Measurements from ENCODE around the gene DLG2. TPM values are rescaled to one million over a fixed set of nuclear protein-coding genes. Genes with fewer than 3 reads are reported as not detected.
"Not testable (repeated sequence)": the region's sequence is repeated elsewhere in the genome, so short reads cannot be mapped to it uniquely, and the experiment has no call there.

DLG2 gene
- 10 to 100 TPM in 2 of 5 donors, 1 to 10 TPM in 3; 5.1 to 13.2 (median 8.4) TPM for polyA plus RNA-seq (ENCODE audit: insufficient read depth in 1 of 5, insufficient read length in 5 of 5, low replicate concordance in 1 of 5)
- long read RNA-seq, donor 1, partial matches to known transcripts, result 104 of 132 reads
- long read RNA-seq, donor 1, other reads (novel, unspliced or antisense), result 28 of 132 reads
- long read RNA-seq, donor 2, partial matches to known transcripts, result 61 of 76 reads
- long read RNA-seq, donor 2, other reads (novel, unspliced or antisense), result 15 of 76 reads
- long read RNA-seq, donor 3, result 0 reads
- long read RNA-seq, donor 4, result 0 reads
- long read RNA-seq, donor 5, result 0 reads
- long read RNA-seq, donor 6, partial matches to known transcripts, result 80 of 141 reads
- long read RNA-seq, donor 6, other reads (novel, unspliced or antisense), result 61 of 141 reads
- long read RNA-seq, donor 7, result 0 reads
- long read RNA-seq, donor 8, result 0 reads

DNA sequence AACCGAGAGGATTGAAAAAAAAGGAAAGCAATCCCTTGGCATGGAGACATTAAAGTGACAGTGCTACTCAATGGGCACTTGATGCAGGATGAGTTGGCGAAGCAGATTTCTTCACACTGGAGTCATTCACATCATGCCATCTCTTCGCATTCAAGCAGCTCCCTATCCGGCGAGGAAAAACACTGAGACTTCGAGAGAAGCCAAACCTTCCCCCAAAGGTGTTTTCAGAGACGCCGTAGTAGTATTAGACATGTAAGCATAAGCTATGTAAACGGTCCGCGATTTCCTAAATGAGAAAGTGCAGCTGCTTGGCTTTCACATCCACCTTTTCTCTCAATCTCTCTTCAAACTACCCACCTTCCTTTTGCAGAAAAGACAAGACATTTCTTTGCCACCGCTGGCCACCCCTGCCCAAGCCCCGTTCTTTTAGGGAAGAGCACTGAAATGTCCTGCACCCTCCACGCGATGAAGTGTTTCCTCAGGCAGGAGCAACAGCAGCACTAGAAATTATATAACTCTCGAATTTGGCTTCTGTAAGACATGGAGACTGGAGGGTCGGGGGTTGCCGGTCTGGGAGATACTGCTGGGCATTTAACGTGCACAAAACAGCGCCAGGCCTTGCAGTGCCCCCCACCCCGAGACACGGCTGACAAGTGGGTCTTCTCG, at the start of gene DLG2:
TSS of gene DLG2 (minus strand) at position 13 of the 666 bp plus-strand sequence.
- DNase-seq, result peak in 1 of 2 donors; percentile 50

DNA sequence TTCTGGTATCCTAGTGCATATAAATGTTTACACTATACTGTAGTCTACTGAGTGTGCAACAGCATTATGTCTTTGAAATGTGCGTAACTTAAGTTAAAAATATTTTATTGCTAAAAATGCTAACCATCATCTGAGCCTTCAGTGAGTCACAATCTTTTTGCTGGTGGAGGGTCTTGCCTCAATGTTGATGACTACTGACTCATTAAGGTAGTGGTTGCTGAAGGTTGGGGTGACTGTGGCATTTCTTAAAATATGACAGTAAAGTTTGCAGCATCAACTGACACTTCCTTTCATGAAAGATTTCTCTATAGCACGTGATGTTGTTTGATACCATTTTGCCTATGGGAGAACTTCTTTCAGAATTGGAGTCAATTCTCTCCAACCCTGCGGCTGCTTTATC, 46.2 kb upstream of the DLG2 start:
- no peak for DNase-seq

DNA sequence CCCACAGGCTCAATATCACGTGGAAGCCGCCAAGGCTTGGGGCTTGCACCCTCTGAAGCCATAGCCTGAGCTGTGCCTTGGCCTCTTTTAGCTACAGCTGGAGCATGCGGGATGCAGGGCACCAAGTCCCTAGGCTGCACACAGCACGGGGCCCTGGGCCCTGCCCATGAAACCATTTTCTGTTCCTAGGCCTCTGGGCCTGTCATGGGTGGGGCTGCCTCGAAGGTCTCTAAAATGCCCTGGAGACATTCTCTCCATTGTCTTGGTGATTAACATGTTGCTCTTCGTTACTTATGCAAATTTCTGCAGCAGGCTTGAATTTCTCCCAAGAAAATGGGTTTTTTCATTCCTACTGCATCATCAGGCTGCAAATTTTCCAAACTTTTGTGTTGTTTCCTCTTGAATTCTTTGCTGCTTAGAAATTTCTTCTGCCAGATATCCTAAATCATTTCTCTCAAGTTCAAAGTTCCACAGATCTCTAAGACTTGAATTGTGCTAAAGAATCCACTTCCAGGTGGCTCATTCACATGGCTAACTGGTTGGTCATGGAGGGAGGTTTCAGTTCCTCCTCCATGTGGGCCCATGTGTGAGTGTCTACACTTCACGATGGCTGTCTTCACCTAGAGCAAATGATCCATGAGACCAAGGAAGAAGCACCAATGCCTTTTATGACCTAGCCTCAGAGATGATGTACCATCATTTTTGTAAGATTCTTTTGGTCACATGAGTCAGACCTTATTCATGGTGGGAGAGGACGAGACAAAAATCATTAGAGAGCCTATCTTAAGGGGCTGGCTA, 45.2 kb upstream of the DLG2 start:
- DNase-seq, result no peak

DNA sequence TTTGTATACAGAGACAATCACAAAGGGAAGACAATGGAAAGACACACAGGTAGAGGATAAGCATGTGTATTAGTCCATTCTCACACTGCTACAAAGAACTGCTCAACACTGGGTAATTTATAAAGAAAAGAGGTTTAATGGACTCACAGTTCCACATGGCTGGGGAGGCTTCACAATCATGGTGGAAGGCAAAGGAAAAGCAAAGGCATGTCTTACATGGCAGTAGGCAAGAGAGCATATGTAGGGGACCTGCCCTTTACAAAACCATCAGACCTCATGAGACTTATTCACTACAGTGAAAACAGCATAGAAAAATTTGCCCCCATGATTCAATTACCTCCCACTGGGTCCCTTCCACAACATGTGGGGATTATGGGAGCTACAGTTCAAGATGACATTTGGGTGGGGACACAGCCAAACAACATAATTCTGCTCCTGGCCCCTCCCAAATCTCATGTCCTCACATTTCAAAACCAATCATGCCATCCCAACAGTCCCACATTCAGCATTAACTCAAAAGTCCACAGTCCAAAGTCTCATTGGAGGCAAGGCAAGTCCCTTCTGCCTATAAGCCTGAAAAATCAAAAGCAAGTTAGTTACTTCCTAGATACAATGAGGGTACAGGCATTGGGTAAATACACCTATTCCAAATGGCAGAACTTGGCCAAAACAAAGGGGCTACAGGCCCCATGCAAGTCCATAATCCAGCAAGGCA, 44.0 kb upstream of the DLG2 start:
- DNase-seq, result not testable (repeated sequence)

GRCh38 chr11:85668157-85668556, 41.0 kb upstream of the DLG2 start:
- no peak for DNase-seq

DNA sequence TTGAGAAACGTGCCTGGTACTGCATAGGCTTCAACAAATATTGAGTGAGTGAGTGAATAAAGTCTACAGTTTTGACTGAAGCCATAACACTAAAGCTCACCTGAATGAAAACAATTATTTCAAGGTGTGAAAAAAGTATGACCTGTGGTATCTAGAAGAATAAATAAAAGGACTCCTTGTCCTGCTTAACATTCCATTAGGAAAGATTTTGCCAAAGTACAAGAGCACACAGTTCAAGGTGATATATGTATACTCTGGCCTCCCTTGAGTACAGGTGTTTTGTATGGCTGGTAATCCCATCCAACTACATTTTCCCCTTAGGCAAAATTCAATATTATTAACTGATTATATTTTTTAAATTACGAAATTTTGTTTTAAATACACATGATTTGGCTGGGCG, 39.5 kb upstream of the DLG2 start:
- DNase-seq, result no peak

GRCh38 chr11:85665733-85666132, 38.6 kb upstream of the DLG2 start:
- no peak for DNase-seq

DNA sequence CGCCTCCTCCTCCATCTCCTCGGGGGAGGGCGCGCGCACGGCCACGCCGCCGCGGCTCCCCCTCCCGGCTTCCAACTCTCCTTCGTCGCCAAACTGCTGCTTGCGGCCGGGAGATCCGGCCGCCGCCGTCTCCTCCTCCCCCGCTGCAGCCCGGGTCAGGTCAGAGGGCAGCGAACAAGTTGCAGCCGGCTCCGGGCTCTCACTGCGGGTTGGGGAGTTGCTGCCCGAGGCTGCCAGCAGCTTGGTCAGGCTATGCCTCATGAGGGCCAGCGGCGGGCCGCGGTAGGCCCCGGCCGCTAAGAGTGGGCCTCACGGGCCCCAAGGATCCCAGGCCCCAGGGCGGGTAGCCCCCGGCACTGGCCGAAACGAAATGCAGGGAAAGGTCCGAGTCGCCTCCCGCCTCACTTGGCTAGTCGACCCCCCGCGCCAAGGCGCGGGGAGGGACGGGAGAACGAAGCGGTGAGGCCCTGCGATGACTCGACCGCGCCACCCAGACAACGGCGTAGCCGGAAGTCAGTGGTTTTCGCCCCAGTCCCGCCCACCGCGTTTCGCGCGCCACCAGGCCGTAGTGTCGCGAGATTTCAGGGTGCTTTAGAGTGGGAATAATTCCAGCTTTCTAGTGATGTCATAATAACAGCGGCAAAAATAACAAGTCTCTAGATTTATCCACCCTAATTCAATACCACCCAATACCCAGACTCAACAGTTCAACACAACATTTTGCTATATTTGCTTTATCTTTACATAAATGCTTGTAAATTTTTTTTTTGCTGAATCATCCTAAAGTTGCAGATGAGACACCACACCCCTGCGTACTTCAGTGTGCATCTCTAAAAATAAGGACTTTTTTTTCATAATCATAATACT, 37.7 kb upstream of the DLG2 start, which contains the start of gene CREBZF:
TSS of gene CREBZF (minus strand) at position 515 of the 867 bp plus-strand sequence. CDS start at position 261, 254 bp downstream.
- DNase-seq, result peak; percentile 96

GRCh38 chr11:85663753-85664614, 36.8 kb upstream of the DLG2 start:
- DNase-seq, result peak; percentile 77 to 79

GRCh38 chr11:85663080-85663752, 36.1 kb upstream of the DLG2 start:
- no peak for DNase-seq

GRCh38 chr11:85661972-85662664, 35.0 kb upstream of the DLG2 start:
- DNase-seq, result no peak

GRCh38 chr11:85658180-85658579, 31.0 kb upstream of the DLG2 start:
- DNase-seq, result no peak

- DNase-seq, result no peak
These were observed 29.6 kb upstream of the DLG2 start for GRCh38 chr11:85656777-85657176.

DNA sequence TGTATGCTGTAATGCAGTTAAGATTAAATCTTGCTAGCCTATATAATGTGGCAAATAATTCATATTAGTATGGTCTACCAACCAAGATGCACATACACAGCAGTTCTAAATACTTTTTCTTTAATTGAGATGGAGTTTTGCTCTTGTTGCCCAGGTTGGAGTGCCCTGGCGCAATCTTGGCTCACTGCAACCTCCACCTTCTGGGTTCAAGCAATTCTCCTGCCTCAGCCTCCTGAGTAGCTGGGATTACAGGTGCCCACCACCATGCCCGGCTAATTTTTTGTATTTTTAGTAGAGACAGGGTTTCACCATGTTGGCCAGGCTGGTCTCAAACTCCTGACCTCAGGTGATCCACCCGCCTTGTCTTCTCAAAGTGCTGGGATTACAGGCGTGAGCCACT, 27.2 kb upstream of the DLG2 start:
- not testable (repeated sequence) for DNase-seq

DNA sequence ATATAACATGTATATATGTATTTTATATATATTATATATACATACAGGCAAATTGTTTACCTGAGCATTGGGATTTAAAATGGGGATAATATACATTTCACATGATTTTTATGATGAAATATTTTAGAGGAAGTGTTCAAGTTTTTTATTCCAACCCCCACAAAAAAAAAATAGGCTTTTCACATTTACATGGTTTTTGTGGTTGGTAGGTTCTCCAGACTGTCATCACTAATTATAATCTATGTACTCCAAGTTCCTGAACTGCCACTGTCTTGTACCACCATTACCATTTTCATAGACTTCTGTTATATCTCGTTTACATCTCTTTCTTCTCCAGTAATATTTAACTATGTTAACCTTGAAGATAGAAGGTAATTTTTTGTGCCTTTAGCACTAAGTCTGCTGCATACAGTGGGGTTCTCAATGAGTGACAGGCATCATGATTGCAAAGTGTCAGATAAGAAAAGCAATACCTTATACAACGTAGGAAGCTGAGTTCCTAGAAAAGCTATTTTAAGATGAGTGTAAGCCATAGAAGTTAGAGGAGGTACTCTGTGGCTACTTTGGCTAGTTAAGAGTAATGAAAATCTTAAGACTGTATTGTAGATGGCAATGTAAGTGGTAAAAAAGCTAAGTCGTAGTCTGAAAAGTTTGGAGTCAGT, 25.8 kb upstream of the DLG2 start:
- no peak for DNase-seq

- no peak for DNase-seq
These were observed 24.0 kb upstream of the DLG2 start for GRCh38 chr11:85651118-85651517.

DNA sequence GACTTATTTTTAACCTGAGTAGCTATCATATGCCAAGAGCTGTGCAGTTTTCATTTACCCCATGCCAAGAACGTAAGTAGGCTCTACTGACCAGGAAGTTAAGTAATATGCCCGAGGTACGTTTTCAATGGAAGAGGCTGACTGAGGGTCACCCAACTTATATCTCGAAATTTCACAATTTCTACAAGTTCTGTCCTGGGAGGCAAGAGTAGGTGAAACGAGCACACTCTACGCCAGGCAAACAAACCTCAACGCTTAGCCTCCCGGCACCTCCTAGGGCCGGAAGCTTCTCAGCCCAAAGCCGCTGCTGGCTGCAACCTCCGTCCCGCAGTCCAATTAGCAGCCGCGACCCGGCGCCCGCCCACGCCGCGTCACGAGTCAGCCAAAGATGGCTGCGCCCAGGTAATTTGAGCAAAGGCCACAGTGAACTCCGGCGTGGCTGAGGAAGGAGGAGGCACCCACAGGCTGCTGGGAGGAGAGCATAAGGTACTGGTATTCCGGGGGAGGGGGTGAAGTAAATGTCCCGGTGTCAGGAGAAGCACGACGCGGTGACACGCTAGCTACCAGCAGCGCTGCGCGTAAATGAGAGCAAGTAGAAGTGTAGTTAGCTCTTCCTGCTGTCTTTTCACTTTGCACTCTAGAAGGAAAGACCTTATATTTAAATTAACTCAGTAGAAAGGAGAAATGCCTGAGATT, 20.6 kb upstream of the DLG2 start, which contains the start of gene TMEM126A:
TSS of gene TMEM126A (plus strand) at position 364 of the 696 bp plus-strand sequence. CDS start 2,289 bp downstream, outside the sequence.
- peak; percentile 88 to 89 for DNase-seq
